ENCODE measurements around the gene FBXL7.

DNA sequence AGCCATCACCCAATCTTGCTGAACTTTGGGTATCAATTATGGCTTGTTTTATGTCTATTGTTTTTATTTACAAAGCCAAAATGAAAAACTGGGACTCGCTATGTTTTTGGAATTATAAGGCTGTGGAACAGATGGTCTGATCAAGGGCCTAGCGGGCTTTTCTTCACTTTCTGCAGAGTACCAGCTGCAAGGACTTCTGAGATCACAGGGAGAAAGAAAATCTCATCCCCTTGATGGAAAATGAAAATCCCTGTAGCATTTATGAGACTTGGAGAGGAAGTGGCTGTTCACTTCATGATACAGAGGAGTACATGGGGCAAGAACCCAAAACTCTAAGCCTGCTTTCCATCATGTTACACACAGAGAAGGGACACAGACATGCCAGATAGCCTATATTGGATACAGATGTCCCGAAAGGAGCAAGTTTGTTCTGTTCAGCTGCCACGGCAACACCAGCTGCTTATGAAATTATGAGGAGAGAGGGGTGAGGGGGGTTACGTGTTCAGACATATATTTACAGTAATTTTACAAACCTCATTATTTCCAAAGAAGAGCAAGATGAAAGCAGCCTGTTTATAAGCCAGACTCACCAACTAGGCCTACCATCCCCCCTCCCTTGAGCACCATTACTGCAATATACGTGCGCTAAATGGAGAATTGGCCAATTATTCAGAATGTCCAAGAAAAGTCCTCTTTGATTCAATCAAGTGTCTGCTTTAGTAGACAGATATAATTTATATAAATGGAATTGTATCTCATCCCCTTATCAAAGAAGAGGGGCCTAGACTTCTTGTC is 459.6 kb downstream of the FBXL7 start:
- TF ChIP-seq POLR2A (IDR thresholded peaks at IDR 0.05) = no peak
- TF ChIP-seq, protein P1, sequence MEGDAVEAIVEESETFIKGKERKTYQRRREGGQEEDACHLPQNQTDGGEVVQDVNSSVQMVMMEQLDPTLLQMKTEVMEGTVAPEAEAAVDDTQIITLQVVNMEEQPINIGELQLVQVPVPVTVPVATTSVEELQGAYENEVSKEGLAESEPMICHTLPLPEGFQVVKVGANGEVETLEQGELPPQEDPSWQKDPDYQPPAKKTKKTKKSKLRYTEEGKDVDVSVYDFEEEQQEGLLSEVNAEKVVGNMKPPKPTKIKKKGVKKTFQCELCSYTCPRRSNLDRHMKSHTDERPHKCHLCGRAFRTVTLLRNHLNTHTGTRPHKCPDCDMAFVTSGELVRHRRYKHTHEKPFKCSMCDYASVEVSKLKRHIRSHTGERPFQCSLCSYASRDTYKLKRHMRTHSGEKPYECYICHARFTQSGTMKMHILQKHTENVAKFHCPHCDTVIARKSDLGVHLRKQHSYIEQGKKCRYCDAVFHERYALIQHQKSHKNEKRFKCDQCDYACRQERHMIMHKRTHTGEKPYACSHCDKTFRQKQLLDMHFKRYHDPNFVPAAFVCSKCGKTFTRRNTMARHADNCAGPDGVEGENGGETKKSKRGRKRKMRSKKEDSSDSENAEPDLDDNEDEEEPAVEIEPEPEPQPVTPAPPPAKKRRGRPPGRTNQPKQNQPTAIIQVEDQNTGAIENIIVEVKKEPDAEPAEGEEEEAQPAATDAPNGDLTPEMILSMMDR (IDR thresholded peaks at IDR 0.05) = no peak
